OCI-LY3 (cell line): ENCODE measurements around the gene SMURF2.

ENCODE experiments used
- H2AFZ ChIP-seq: fragments of 200-600, 300-600 bp; shearing (Covaris generic); 2 replicates; pipeline ENCODE4 v1.6.0; 2014; ENCODE audit warnings: antibody characterized with exemption, low read depth, low read length
- H3K27ac ChIP-seq: fragments of 200-600, 300-600 bp; sonication (generic); 2 replicates; pipeline ENCODE4 v1.5.1; 2014; ENCODE audit warnings: mild to moderate bottlenecking, low read length, moderate library complexity, mixed read lengths
- H3K27me3 ChIP-seq: fragments of 200-600, 300-600 bp; sonication (generic); 2 replicates; pipeline ENCODE4 v1.6.1; 2014; ENCODE audit warnings: low read depth, low read length, mixed read lengths
- H3K36me3 ChIP-seq: fragments of 200-600, 300-600 bp; sonication (generic); replicated peaks from 2 replicates; pipeline ENCODE3; 2014; ENCODE audit warnings: low read depth, low read length, mixed read lengths
- H3K4me1 ChIP-seq: fragments of 300-600, 200-600 bp; sonication (generic); 2 replicates; pipeline ENCODE4 v1.6.1; 2014; ENCODE audit warnings: low read length, mixed read lengths
- H3K4me2 ChIP-seq: fragments of 200-600, 300-600 bp; sonication (generic); 2 replicates; pipeline ENCODE4 v1.6.1; 2014; ENCODE audit warnings: low read length, mixed read lengths
- H3K4me3 ChIP-seq: fragments of 300-600, 200-600 bp; sonication (generic); 2 replicates; pipeline ENCODE4 v1.5.1; 2014; ENCODE audit warnings: antibody characterized with exemption, mild to moderate bottlenecking, low read length, moderate library complexity
- H3K79me2 ChIP-seq: fragments of 300-600, 200-600 bp; shearing (Covaris generic); 2 replicates; pipeline ENCODE4 v1.6.1; 2014; ENCODE audit warnings: mild to moderate bottlenecking, low read length, mixed read lengths
- H3K9ac ChIP-seq: fragments of 300-600, 200-600 bp; shearing (Covaris generic); 2 replicates; pipeline ENCODE4 v1.6.0; 2014; ENCODE audit warnings: mild to moderate bottlenecking, low read length, moderate library complexity
- H3K9me3 ChIP-seq: fragments of 200-600, 300-600 bp; shearing (Covaris generic); 2 replicates; pipeline ENCODE4 v1.6.1; 2014; ENCODE audit warnings: low read length, mixed read lengths; ENCODE audit not compliant: insufficient read depth
- H4K20me1 ChIP-seq: fragments of 200-600, 300-600 bp; sonication (generic); 2 replicates; pipeline ENCODE4 v1.6.1; 2016; ENCODE audit warnings: low read length, mixed read lengths; ENCODE audit not compliant: insufficient read depth
- EZH2phosphoT487 ChIP-seq: fragments of 200-600 bp; shearing (Covaris generic); IDR thresholded peaks from 2 replicates; pipeline ENCODE4 v1.6.1; 2018; ENCODE audit warnings: antibody characterized with exemption, mixed run types, low read depth
- TF ChIP-seq, protein P1 (sequence below): fragments of 200-600, 300-600 bp; sonication (generic); IDR thresholded peaks from 2 replicates; pipeline ENCODE4 v1.5.1; 2014; ENCODE audit warnings: antibody characterized with exemption, low read length, low read depth

Gene SMURF2

DNA sequence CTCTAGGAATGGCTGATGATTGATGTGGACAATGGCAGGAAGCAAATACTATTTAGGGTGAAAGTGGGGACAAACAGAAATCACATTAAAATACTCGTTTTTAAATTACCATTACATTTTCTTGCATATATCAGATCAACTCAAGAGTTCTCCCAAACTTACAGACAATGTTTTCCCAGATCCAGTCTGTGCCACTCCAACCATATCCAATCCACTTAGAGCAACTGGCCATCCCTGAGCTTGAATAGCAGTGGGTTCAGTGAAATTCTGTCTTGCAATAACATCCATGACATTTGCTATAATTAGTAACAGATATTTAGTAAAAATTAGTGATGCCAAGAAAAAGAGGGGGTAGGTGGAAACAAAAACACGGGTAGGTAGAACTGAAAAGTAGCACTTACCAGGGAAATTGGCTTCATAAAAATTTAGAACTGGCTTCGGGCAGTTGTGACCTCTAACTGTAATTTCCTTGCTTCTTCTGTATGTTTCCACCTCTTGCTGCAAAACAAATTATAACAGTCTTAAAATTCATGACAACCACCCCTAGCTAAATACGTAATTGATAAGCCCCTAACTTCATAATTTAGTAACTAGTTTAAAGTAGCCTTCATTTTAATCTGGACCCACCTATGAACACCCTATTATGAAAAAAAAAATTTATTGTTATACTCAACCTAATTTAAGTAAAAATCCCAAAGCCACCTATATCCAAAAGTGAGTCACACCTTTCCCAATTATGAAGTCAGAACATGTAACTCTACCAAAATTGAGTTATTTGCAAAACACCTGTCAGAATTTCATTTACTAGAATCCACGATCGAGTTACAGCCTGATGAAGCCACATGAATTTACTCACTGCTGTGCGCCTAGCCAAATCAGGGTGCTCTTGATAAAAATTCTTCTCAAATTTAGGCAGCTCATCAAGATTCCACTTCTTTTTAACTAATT, 158.0 kb downstream of the SMURF2 start:
- peaks cover 26% of the 10 kb centered on the region for H4K20me1 ChIP-seq
- TF ChIP-seq, protein P1, sequence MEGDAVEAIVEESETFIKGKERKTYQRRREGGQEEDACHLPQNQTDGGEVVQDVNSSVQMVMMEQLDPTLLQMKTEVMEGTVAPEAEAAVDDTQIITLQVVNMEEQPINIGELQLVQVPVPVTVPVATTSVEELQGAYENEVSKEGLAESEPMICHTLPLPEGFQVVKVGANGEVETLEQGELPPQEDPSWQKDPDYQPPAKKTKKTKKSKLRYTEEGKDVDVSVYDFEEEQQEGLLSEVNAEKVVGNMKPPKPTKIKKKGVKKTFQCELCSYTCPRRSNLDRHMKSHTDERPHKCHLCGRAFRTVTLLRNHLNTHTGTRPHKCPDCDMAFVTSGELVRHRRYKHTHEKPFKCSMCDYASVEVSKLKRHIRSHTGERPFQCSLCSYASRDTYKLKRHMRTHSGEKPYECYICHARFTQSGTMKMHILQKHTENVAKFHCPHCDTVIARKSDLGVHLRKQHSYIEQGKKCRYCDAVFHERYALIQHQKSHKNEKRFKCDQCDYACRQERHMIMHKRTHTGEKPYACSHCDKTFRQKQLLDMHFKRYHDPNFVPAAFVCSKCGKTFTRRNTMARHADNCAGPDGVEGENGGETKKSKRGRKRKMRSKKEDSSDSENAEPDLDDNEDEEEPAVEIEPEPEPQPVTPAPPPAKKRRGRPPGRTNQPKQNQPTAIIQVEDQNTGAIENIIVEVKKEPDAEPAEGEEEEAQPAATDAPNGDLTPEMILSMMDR, result no peak
- no peak for TF ChIP-seq EZH2phosphoT487
- H3K27ac ChIP-seq, result peak overlapping the region; percentile 80; the same call in 1 of the 2 replicates

DNA sequence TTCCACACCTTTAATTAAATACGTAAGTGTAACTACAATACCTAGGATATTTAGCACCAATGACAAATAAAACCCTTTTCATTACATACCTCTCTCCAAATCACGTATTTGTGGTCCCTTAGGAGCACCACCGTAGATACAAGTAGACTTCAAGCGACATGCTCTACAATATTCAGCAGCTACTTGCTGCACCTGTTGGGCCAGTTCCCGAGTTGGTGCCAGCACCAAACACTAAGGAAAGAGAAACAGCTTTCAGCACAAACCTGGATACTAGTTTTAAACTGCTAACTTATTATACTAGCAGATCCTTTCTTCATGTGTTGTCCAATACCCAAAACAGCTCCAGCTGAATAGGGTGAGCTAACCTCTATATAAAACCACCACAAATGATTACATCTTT, 158.8 kb downstream of the SMURF2 start:
- H3K4me2 ChIP-seq, result no peak overlapping the region
- peaks cover 27% of the 10 kb centered on the region for H3K4me1 ChIP-seq
- TF ChIP-seq, protein P1, result no peak
- no peak for TF ChIP-seq EZH2phosphoT487
- H3K27ac ChIP-seq, result no peak overlapping the region
- peaks cover 84% of the 10 kb centered on the region for H3K79me2 ChIP-seq
- no peak overlapping the region for H3K4me3 ChIP-seq
- H3K36me3 ChIP-seq, result peaks cover 71% of the 10 kb centered on the region
- H3K27me3 ChIP-seq, result no peaks in the 10 kb centered on the region
- peaks cover 25% of the 10 kb centered on the region for H4K20me1 ChIP-seq
- H2AFZ ChIP-seq, result no peak overlapping the region
- H3K9me3 ChIP-seq, result no peaks in the 10 kb centered on the region
- H3K9ac ChIP-seq, result no peak overlapping the region

More for the DNA sequence above, 158.0 kb downstream of the SMURF2 start:
- Histone ChIP-seq H3K9me3 (no peaks in the 10 kb centered on the region), H3K4me3 (peak overlapping the region; percentile 92), H3K4me1 (peaks cover 22% of the 10 kb centered on the region), H3K9ac (peak overlapping the region; percentile 99), H3K36me3 (peaks cover 66% of the 10 kb centered on the region), H3K4me2 (peak overlapping the region; percentile 81), H3K27me3 (no peaks in the 10 kb centered on the region), H3K79me2 (peaks cover 88% of the 10 kb centered on the region), H2AFZ (no peak overlapping the region)

DNA sequence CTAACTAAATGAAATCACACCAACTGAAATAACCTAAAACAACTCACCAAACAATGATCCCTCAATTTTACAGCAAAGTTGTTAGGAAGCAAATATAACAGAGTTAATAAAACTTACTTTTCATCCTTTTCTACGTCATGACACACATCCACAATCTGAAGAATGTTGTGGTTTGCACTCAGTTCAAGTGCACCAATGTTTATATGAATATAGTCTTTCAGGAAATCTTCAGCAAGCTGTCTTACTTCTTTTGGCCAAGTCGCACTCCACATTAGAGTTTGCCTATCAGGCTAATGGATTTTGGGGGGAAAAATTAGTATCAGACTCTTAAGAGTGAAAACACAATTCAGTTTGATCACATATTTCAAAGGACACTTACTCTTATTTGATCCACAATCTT, 159.3 kb downstream of the SMURF2 start:
- H3K9ac ChIP-seq, result no peak overlapping the region
- H3K9me3 ChIP-seq, result no peaks in the 10 kb centered on the region
- TF ChIP-seq EZH2phosphoT487, result no peak
- TF ChIP-seq, protein P1, result no peak
- peaks cover 27% of the 10 kb centered on the region for H3K4me1 ChIP-seq
- H4K20me1 ChIP-seq, result peaks cover 19% of the 10 kb centered on the region
- no peak overlapping the region for H2AFZ ChIP-seq
- peaks cover 79% of the 10 kb centered on the region for H3K79me2 ChIP-seq
- no peak overlapping the region for H3K4me2 ChIP-seq
- no peak overlapping the region for H3K27ac ChIP-seq
- no peak overlapping the region for H3K4me3 ChIP-seq
- H3K27me3 ChIP-seq, result no peaks in the 10 kb centered on the region
- peaks cover 72% of the 10 kb centered on the region for H3K36me3 ChIP-seq

DNA sequence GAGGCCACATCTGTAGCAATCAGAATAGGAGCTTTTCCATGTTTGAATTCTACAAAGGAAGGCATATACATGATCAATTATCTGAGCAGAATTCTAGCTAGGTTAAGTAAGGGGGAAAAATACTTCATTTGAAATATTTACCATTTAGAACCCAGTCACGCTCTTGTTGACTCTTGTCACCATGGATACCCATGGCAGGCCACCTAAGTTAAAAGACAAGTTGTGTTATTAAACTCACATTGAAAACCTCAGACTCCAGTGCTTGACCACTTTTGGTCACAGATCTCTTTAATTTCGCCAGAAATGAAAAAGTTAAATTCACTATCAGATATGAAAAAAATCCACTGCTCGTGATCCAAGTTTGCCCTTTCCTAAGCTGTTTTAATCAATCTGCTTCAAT, 160.1 kb downstream of the SMURF2 start:
- H3K9me3 ChIP-seq, result no peaks in the 10 kb centered on the region
- peaks cover 71% of the 10 kb centered on the region for H3K79me2 ChIP-seq
- peaks cover 72% of the 10 kb centered on the region for H3K36me3 ChIP-seq
- H3K4me3 ChIP-seq, result no peak overlapping the region
- H2AFZ ChIP-seq, result no peak overlapping the region
- H3K27ac ChIP-seq, result no peak overlapping the region
- no peaks in the 10 kb centered on the region for H3K27me3 ChIP-seq
- H3K4me2 ChIP-seq, result no peak overlapping the region
- H3K4me1 ChIP-seq, result peaks cover 34% of the 10 kb centered on the region
- no peak overlapping the region for H3K9ac ChIP-seq
- peaks cover 16% of the 10 kb centered on the region for H4K20me1 ChIP-seq
- TF ChIP-seq EZH2phosphoT487, result no peak
- TF ChIP-seq, protein P1, result no peak
